Testis (tissue), 2 donors: ENCODE measurements around the gene CXCR2.

Experiments used
- POLR2A ChIP-seq: fragments of 450-650 bp; IDR thresholded peaks from one replicate; pipeline ENCODE4 v1.6.1; 2017; ENCODE audit warnings: antibody characterized with exemption, mild to moderate bottlenecking, moderate library complexity
- TF ChIP-seq, protein P1 (sequence below), 3 experiments: fragments of 450-650 bp in 2 of 3; fragments of 200-600 bp in 1 of 3; sonication (generic) in 1 of 3; IDR thresholded peaks; one replicate each; pipeline ENCODE4 v1.5.1; 2016 to 2019; ENCODE audit warnings: antibody characterized with exemption in 3 of 3, mild to moderate bottlenecking in 2 of 3, moderate library complexity in 1 of 3

DNA sequence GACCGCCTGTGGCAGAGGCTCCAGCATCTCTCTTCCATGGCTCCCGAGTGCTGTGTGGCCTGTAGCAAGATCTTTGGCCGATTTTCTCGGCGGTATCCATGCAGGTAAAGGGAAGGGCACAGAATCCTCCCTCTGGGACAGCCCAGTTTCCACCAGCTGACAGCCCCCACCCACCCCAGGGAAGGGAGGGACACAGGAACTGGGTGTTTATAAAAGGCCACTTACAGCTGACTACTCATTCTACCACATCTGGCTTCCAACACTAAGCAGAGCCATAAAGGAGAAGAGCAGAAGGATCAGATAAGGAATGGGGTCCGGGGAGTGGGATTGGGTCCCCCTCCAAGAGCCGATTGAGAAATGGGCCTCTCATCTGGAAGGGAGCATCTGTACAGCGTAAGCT lies 36.6 kb upstream of the CXCR2 start:
- TF ChIP-seq, protein P1, sequence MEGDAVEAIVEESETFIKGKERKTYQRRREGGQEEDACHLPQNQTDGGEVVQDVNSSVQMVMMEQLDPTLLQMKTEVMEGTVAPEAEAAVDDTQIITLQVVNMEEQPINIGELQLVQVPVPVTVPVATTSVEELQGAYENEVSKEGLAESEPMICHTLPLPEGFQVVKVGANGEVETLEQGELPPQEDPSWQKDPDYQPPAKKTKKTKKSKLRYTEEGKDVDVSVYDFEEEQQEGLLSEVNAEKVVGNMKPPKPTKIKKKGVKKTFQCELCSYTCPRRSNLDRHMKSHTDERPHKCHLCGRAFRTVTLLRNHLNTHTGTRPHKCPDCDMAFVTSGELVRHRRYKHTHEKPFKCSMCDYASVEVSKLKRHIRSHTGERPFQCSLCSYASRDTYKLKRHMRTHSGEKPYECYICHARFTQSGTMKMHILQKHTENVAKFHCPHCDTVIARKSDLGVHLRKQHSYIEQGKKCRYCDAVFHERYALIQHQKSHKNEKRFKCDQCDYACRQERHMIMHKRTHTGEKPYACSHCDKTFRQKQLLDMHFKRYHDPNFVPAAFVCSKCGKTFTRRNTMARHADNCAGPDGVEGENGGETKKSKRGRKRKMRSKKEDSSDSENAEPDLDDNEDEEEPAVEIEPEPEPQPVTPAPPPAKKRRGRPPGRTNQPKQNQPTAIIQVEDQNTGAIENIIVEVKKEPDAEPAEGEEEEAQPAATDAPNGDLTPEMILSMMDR (IDR thresholded peaks at IDR 0.05) = no peak
- no peak for TF ChIP-seq POLR2A
